H1 (cell line): Measurements from ENCODE around the gene CCN6. TPM values are rescaled to one million over a fixed set of nuclear protein-coding genes. Genes with fewer than 3 reads are reported as not detected.

Experiments used
- CTCF ChIA-PET: fragments of 300-600 bp; sonication (Branson Sonifier 250); formaldehyde crosslinking; loops from one replicate; lab custom pipeline; 2021; ENCODE audit not compliant: partially characterized antibody; lab: Charles Lee
- POLR2A ChIA-PET: fragments of 300-600 bp; sonication (Branson Sonifier 250); formaldehyde crosslinking; loops from one replicate; lab custom pipeline; 2021; ENCODE audit warnings: inconsistent platforms; ENCODE audit not compliant: partially characterized antibody; lab: Charles Lee
- DNase-seq, 2 experiments: peaks; one replicate each; pipeline versions ENCODE4 v3.0.0 to v3.0.0-alpha.2; 2010 to 2022; ENCODE audit warnings: low spot score in 2 of 2, low read depth in 1 of 2, mixed read lengths in 1 of 2
- FAIRE-seq: peaks from 2 replicates; lab custom pipeline; 2011; peaks lifted over from hg19 to GRCh38; lab: Jason Lieb, UNC
- H2AFZ ChIP-seq: 2 replicates; pipeline ENCODE4 v1.8.1; 2012; ENCODE audit warnings: low read length, inconsistent platforms
- H2AK5ac ChIP-seq: 2 replicates; pipeline ENCODE4 v1.6.1; 2013; ENCODE audit warnings: low read depth, low read length
- H2BK120ac ChIP-seq: replicated peaks from 2 replicates; pipeline ENCODE3; 2013; ENCODE audit warnings: low read depth, low read length, inconsistent platforms
- H2BK12ac ChIP-seq: 2 replicates; pipeline ENCODE4 v1.6.1; 2013; ENCODE audit warnings: low read depth, low read length
- H2BK15ac ChIP-seq: 2 replicates; pipeline ENCODE4 v1.6.1; 2013; ENCODE audit warnings: low read length
- H2BK20ac ChIP-seq: 2 replicates; pipeline ENCODE4 v1.6.1; 2013; ENCODE audit warnings: low read length
- H2BK5ac ChIP-seq: 2 replicates; pipeline ENCODE4 v1.6.1; 2013; ENCODE audit warnings: low read depth, low read length
- H3K14ac ChIP-seq: 2 replicates; pipeline ENCODE4 v1.6.1; 2013; ENCODE audit warnings: inconsistent platforms; ENCODE audit not compliant: insufficient read length
- H3K18ac ChIP-seq: 2 replicates; pipeline ENCODE4 v1.6.1; 2013; ENCODE audit warnings: low read length; ENCODE audit errors: extremely low read depth
- H3K23ac ChIP-seq: 2 replicates; pipeline ENCODE4 v1.6.1; 2013; ENCODE audit warnings: inconsistent platforms; ENCODE audit not compliant: insufficient read length
- H3K23me2 ChIP-seq: 2 replicates; pipeline ENCODE4 v1.6.1; 2013; ENCODE audit warnings: low read depth, low read length
- H3K27ac ChIP-seq: 2 replicates; pipeline ENCODE4 v1.6.1; 2011; ENCODE audit warnings: low read depth, low read length, inconsistent platforms
- H3K27me3 ChIP-seq, 4 experiments: replicated peaks in 1 of 4; 1 replicate in 1 of 4; 2 replicates in 3 of 4; pipeline versions ENCODE4 v1.6.1 to v1.8.1; 2011 to 2013; ENCODE audit warnings: low read length in 3 of 4, mild to moderate bottlenecking in 3 of 4, inconsistent platforms in 2 of 4, mixed read lengths in 2 of 4, moderate library complexity in 1 of 4; ENCODE audit not compliant: control insufficient read depth in 3 of 4, insufficient read depth in 3 of 4; ENCODE audit errors: extremely low read depth in 1 of 4
- H3K36me3 ChIP-seq, 4 experiments: 2 replicates each; pipeline versions ENCODE4 v1.6.1 to v1.8.1; 2011 to 2013; ENCODE audit warnings: mild to moderate bottlenecking in 4 of 4, low read length in 3 of 4, moderate library complexity in 2 of 4, control low read depth in 1 of 4, inconsistent platforms in 1 of 4; ENCODE audit not compliant: insufficient read depth in 4 of 4, control insufficient read depth in 2 of 4
- H3K4ac ChIP-seq: replicated peaks from 2 replicates; pipeline ENCODE3; 2013; ENCODE audit warnings: low read length, low read depth, mixed read lengths, inconsistent platforms; ENCODE audit not compliant: insufficient read length
- H3K4me1 ChIP-seq, 4 experiments: replicated peaks in 1 of 4; 1 replicate in 1 of 4; 2 replicates in 3 of 4; pipeline versions ENCODE4 v1.6.1 to v1.8.1; 2011 to 2013; ENCODE audit warnings: low read length in 3 of 4, inconsistent platforms in 2 of 4, mixed read lengths in 1 of 4; ENCODE audit not compliant: insufficient read depth in 4 of 4, control insufficient read depth in 3 of 4
- H3K4me2 ChIP-seq, 2 experiments: 2 replicates each; pipeline versions ENCODE4 v1.6.1 to v1.8.1; 2011 to 2013; ENCODE audit warnings: low read depth in 2 of 2, low read length in 2 of 2, control low read depth in 1 of 2, inconsistent platforms in 1 of 2, mild to moderate bottlenecking in 1 of 2; ENCODE audit not compliant: insufficient read depth in 1 of 2
- H3K4me3 ChIP-seq, 4 experiments: fragments of 200-600, 300-600 bp in 1 of 4; sonication (generic), shearing (Covaris generic), sonication (Bioruptor Twin) in 1 of 4; 2 replicates each; pipeline versions ENCODE4 v1.5.1 to v1.8.1; 2011 to 2016; ENCODE audit warnings: low read length in 4 of 4, low read depth in 3 of 4, control low read depth in 2 of 4, inconsistent platforms in 2 of 4, mild to moderate bottlenecking in 2 of 4, mixed read lengths in 1 of 4, moderate library complexity in 1 of 4; ENCODE audit not compliant: insufficient read depth in 2 of 4; ENCODE audit errors: extremely low read depth in 1 of 4
- H3K56ac ChIP-seq: replicated peaks from 2 replicates; pipeline ENCODE3; 2013; ENCODE audit warnings: low read depth, mild to moderate bottlenecking, mixed read lengths, low read length, inconsistent platforms; ENCODE audit not compliant: insufficient read length
- H3K79me1 ChIP-seq: 2 replicates; pipeline ENCODE4 v1.6.1; 2013; ENCODE audit warnings: low read depth, low read length, control low read depth
- H3K79me2 ChIP-seq, 2 experiments: 2 replicates each; pipeline versions ENCODE4 v1.6.1 to v1.8.1; 2012 to 2013; ENCODE audit warnings: low read length in 2 of 2, mild to moderate bottlenecking in 2 of 2, inconsistent platforms in 1 of 2; ENCODE audit not compliant: insufficient read depth in 2 of 2, control insufficient read depth in 1 of 2
- H3K9ac ChIP-seq, 4 experiments: replicated peaks in 1 of 4; 1 replicate in 1 of 4; 2 replicates in 3 of 4; pipeline versions ENCODE4 v1.6.1 to v1.8.1; 2011 to 2013; ENCODE audit warnings: low read depth in 3 of 4, low read length in 3 of 4, control low read depth in 2 of 4, mild to moderate bottlenecking in 2 of 4, moderate library complexity in 2 of 4, inconsistent platforms in 1 of 4; ENCODE audit errors: extremely low read depth in 1 of 4
- H3K9me3 ChIP-seq, 2 experiments: 2 replicates each; pipeline versions ENCODE4 v1.6.1 to v1.8.1; 2012 to 2013; ENCODE audit warnings: mild to moderate bottlenecking in 2 of 2, moderate library complexity in 2 of 2, control low read depth in 1 of 2, inconsistent platforms in 1 of 2, low read depth in 1 of 2, low read length in 1 of 2, mixed read lengths in 1 of 2; ENCODE audit not compliant: insufficient read depth in 2 of 2
- H4K20me1 ChIP-seq, 2 experiments: replicated peaks in 1 of 2; 2 replicates each; pipeline versions ENCODE3 to v1.8.1; 2011 to 2013; ENCODE audit warnings: inconsistent platforms in 2 of 2, low read length in 2 of 2, mild to moderate bottlenecking in 1 of 2; ENCODE audit not compliant: insufficient read depth in 2 of 2, control insufficient read depth in 1 of 2
- H4K5ac ChIP-seq: 2 replicates; pipeline ENCODE4 v1.6.1; 2013; ENCODE audit warnings: low read length, low read depth, mixed read lengths, inconsistent platforms; ENCODE audit not compliant: insufficient read length
- H4K8ac ChIP-seq: 2 replicates; pipeline ENCODE4 v1.8.0; 2013; ENCODE audit warnings: mild to moderate bottlenecking, moderate library complexity, low read length, inconsistent platforms; ENCODE audit not compliant: insufficient read depth; ENCODE audit errors: extremely low read depth
- H4K91ac ChIP-seq: replicated peaks from 2 replicates; pipeline ENCODE3; 2013; ENCODE audit warnings: low read length, mixed read lengths, inconsistent platforms; ENCODE audit not compliant: insufficient read length
- ASH2L ChIP-seq: fragments of 200-600, 300-600 bp; sonication (generic); IDR thresholded peaks from one replicate; pipeline ENCODE4 v1.7.1; 2017; ENCODE audit warnings: low read length
- CBX8 ChIP-seq: fragments of 300-800, 300-1000 bp; sonication (generic); IDR thresholded peaks from 2 replicates; pipeline ENCODE4 v1.7.1; 2016; ENCODE audit warnings: low read depth, low read length, borderline replicate concordance
- CREB1 ChIP-seq: IDR thresholded peaks from 2 replicates; pipeline ENCODE4 v1.6.1; 2012; ENCODE audit warnings: inconsistent platforms
- GABPA ChIP-seq: IDR thresholded peaks from 2 replicates; pipeline ENCODE4 v1.6.1; 2011; ENCODE audit warnings: mild to moderate bottlenecking, low read length, moderate library complexity, borderline replicate concordance; ENCODE audit not compliant: insufficient read depth
- KDM5A ChIP-seq: fragments of 200-600 bp; IDR thresholded peaks from 2 replicates; pipeline ENCODE4 v1.7.1; 2012; ENCODE audit warnings: mild to moderate bottlenecking, low read length, inconsistent platforms, mixed read lengths
- NANOG ChIP-seq: IDR thresholded peaks from 2 replicates; pipeline ENCODE4 v1.6.1; 2011; ENCODE audit warnings: low read length, low read depth, mild to moderate bottlenecking, inconsistent platforms; ENCODE audit not compliant: insufficient read depth, poor library complexity, severe bottlenecking
- PHF8 ChIP-seq: fragments of 200-600 bp; sonication (generic); conservative IDR thresholded peaks from 2 replicates; pipeline ENCODE4 v1.7.1; 2012; ENCODE audit warnings: low read depth, mild to moderate bottlenecking, inconsistent platforms, low read length, moderate library complexity
- RXRA ChIP-seq: IDR thresholded peaks from 2 replicates; pipeline ENCODE4 v1.6.1; 2011; ENCODE audit warnings: low read depth, mild to moderate bottlenecking, low read length, moderate library complexity; ENCODE audit not compliant: insufficient read depth
- SIRT6 ChIP-seq: IDR thresholded peaks from one replicate; pipeline ENCODE4 v1.7.1; 2012; ENCODE audit warnings: low read length, inconsistent platforms
- WGBS, 2 experiments: shearing (Covaris generic) in 1 of 2; methylation state at CpG; one replicate each; pipeline versions ENCODE4 v1.1.6 to v1.1.7; 2013 to 2015; ENCODE audit warnings: low lambda C conversion rate in 2 of 2, mixed read lengths in 2 of 2, inconsistent platforms in 1 of 2, low coverage in 1 of 2, missing lambda C conversion rate in 1 of 2; ENCODE audit not compliant: insufficient replicate concordance in 2 of 2, insufficient coverage in 1 of 2, insufficient read length in 1 of 2; ENCODE audit errors: extremely low coverage in 1 of 2, missing lambda C conversion rate in 1 of 2; 5-methylcytosine and 5-hydroxymethylcytosine counted together
- polyA plus RNA-seq, 7 experiments: library from polyadenylated mRNA; depleted of rRNA in 3 of 7; stranded (reverse) in 5 of 7; unstranded in 2 of 7; fragments of >200 nt in 5 of 7; fragments of 200-250 nt in 2 of 7; gene quantifications; 1 replicate in 5 of 7; 2 replicates in 1 of 7; 4 replicates in 1 of 7; pipeline versions ENCODE4 v1.2.1 to v1.2.3, GENCODE V29; 2011 to 2013; ENCODE audit warnings: missing spikeins in 2 of 7, mixed read lengths in 2 of 7
- total RNA-seq: library from RNA; stranded (reverse); fragmentation: NEBNext Ultra II Directional; extraction: Animal tissue kit (Norgen Biotek cat#: 25700); gene quantifications from 2 replicates; pipeline ENCODE4 v1.2.1, GENCODE V29; 2021

CCN6 gene
- total and polyA plus RNA-seq, 2 of the 8 experiments (the other 6 are each of a cell fraction or from before 2014, with no cell fraction given) = not detected

GRCh38 chr6:112032728-112033127, 21.2 kb upstream of the CCN6 start:
- H3K4ac ChIP-seq = no peak overlapping the region
- no peaks in the 10 kb centered on the region for H3K27me3 ChIP-seq
- H2AK5ac ChIP-seq = no peak overlapping the region
- H3K14ac ChIP-seq = no peak overlapping the region
- ChIA-PET CTCF (interaction anchor here (1.2 to 1.9 kb wide), 4 partner anchors 9 to 25 kb away, joined by 3 to 8 read pairs (median 4); no protein-coding TSS in a partner anchor), POLR2A (no interaction called here)
- no peak overlapping the region for H4K8ac ChIP-seq
- no peak overlapping the region for H3K4me2 ChIP-seq
- no peak overlapping the region for H4K91ac ChIP-seq
- H3K79me2 ChIP-seq = no peaks in the 10 kb centered on the region; a peak in 1 of 4 replicates
- H2BK5ac ChIP-seq = no peak overlapping the region
- H3K23ac ChIP-seq = no peak overlapping the region
- no peaks in the 10 kb centered on the region for H4K20me1 ChIP-seq
- H3K9ac ChIP-seq = no peak overlapping the region
- H3K18ac ChIP-seq = no peak overlapping the region
- no peaks in the 10 kb centered on the region for H3K4me1 ChIP-seq
- 88% methylated on average over 6 of the region's 6 CpGs; no CpG with 5 or more reads in 1 of the 2 experiments for WGBS, 2 experiments
- FAIRE-seq (no peak), DNase-seq (no peak)
- no peak overlapping the region for H2BK15ac ChIP-seq
- no peak overlapping the region for H3K27ac ChIP-seq
- no peak overlapping the region for H4K5ac ChIP-seq
- H3K56ac ChIP-seq = no peak overlapping the region
- H3K79me1 ChIP-seq = no peaks in the 10 kb centered on the region
- no peak overlapping the region for H2BK120ac ChIP-seq
- H3K4me3 ChIP-seq = no peak overlapping the region
- H3K36me3 ChIP-seq = no peaks in the 10 kb centered on the region
- H2BK20ac ChIP-seq = no peak overlapping the region
- H3K23me2 ChIP-seq = peaks cover 1% of the 10 kb centered on the region; the same call in 1 of the 2 replicates
- TF ChIP-seq KDM5A (no peak), CBX8 (no peak), SIRT6 (no peak), ASH2L (no peak), PHF8 (no peak), GABPA (no peak), RXRA (no peak), NANOG (no peak), CREB1 (no peak)
- no peak overlapping the region for H2AFZ ChIP-seq
- H2BK12ac ChIP-seq = no peak overlapping the region
- H3K9me3 ChIP-seq = no peaks in the 10 kb centered on the region
